NT2/D1 (cell line): ENCODE data around the gene SLC6A19.

Experiments
- DNase-seq: peaks from one replicate; pipeline ENCODE4 v3.0.0-alpha.2; 2011; ENCODE audit warnings: low read depth, low spot score
- H3K27me3 ChIP-seq: 2 replicates; pipeline ENCODE4 v1.6.0; 2011; ENCODE audit warnings: mild to moderate bottlenecking; ENCODE audit not compliant: insufficient read length, insufficient read depth
- H3K36me3 ChIP-seq: 2 replicates; pipeline ENCODE4 v1.6.1; 2011; ENCODE audit warnings: mild to moderate bottlenecking, low read length, mixed read lengths; ENCODE audit not compliant: insufficient read depth, insufficient read length
- H3K4me1 ChIP-seq: 2 replicates; pipeline ENCODE4 v1.5.1; 2011; ENCODE audit not compliant: insufficient read depth, insufficient read length
- H3K4me3 ChIP-seq: 2 replicates; pipeline ENCODE4 v1.5.1; 2011; ENCODE audit warnings: low read depth; ENCODE audit not compliant: insufficient read length
- H3K9ac ChIP-seq: 2 replicates; pipeline ENCODE4 v1.6.0; 2011; ENCODE audit warnings: low read depth; ENCODE audit not compliant: insufficient read length
- H3K9me3 ChIP-seq: 2 replicates; pipeline ENCODE4 v1.5.1; 2011; ENCODE audit warnings: mild to moderate bottlenecking, low read length; ENCODE audit not compliant: insufficient read depth
- SUZ12 ChIP-seq: IDR thresholded peaks from 2 replicates; pipeline ENCODE4 v1.6.1; 2011; ENCODE audit not compliant: insufficient read length, insufficient read depth; ENCODE audit errors: extremely low read depth
- YY1 ChIP-seq: IDR thresholded peaks from 2 replicates; pipeline ENCODE4 v1.6.1; 2011; ENCODE audit not compliant: insufficient read length, insufficient read depth
- ZNF274 ChIP-seq: IDR thresholded peaks from 2 replicates; pipeline ENCODE4 v1.6.1; 2011; ENCODE audit warnings: mild to moderate bottlenecking, low read depth, low read length

SLC6A19 gene

DNA sequence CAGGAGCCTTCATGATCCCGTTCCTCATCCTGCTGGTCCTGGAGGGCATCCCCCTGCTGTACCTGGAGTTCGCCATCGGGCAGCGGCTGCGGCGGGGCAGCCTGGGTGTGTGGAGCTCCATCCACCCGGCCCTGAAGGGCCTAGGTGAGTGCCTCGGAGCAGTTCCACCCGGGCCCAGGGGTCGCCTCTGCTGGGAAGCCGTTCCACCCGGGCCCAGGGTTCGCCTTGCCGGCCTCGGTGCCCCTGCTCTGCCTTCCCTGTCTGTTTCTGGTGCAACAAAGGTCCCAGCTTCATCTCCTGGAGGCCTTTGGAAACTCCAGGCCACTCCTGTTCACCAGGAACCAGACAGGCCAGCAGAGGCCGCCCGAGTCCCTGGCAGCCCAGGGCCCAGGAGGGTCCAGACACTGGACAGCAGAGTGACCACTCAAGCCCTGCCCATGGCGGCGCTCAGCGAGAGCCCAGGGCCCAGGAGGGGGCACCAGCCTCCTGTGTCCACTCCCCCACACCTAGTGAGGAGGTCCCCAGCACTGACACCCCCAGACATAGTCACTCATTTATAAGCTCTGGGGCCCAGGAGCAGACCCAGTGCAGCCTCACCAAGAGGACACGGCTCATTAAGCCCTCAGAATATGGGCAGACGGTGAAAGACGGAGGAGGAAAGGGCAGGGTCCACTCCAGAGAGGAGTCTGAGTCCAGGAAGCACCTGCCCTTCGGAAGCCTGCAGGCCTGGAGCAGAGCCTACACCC lies 7.5 kb downstream of the SLC6A19 start:
- no peaks in the 10 kb centered on the region for H3K36me3 ChIP-seq
- H3K27me3 ChIP-seq = no peaks in the 10 kb centered on the region
- H3K4me3 ChIP-seq = no peak overlapping the region
- H3K9me3 ChIP-seq = no peaks in the 10 kb centered on the region
- no peak for TF ChIP-seq YY1
- no peak for TF ChIP-seq ZNF274
- no peak for TF ChIP-seq SUZ12
- no peak for DNase-seq
- no peaks in the 10 kb centered on the region for H3K4me1 ChIP-seq
- H3K9ac ChIP-seq = no peak overlapping the region

DNA sequence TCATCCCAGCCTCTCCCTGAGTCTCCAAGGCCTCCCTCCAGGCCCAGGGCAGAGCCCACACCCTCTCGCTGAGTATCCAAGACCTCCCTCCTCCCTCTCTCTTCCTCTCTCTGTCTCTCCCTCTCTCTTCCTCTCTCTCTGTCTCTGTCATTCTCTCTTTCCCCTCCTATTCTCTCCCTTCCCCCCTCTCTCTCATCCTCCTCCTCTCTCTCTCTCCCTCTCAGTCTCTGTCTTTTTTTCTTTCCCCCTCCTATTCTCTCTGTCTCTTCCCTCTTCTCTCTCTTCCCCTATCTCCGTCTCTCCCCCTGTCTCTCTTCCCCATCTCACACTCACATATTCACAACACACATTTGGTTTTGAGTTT lies 8.1 kb downstream of the SLC6A19 start:
- H3K4me1 ChIP-seq = no peaks in the 10 kb centered on the region
- no peaks in the 10 kb centered on the region for H3K27me3 ChIP-seq
- H3K9ac ChIP-seq = no peak overlapping the region
- no peak for DNase-seq
- TF ChIP-seq YY1 (no peak), SUZ12 (no peak)
- no peak overlapping the region for H3K4me3 ChIP-seq
- no peaks in the 10 kb centered on the region for H3K9me3 ChIP-seq
- no peaks in the 10 kb centered on the region for H3K36me3 ChIP-seq

DNA sequence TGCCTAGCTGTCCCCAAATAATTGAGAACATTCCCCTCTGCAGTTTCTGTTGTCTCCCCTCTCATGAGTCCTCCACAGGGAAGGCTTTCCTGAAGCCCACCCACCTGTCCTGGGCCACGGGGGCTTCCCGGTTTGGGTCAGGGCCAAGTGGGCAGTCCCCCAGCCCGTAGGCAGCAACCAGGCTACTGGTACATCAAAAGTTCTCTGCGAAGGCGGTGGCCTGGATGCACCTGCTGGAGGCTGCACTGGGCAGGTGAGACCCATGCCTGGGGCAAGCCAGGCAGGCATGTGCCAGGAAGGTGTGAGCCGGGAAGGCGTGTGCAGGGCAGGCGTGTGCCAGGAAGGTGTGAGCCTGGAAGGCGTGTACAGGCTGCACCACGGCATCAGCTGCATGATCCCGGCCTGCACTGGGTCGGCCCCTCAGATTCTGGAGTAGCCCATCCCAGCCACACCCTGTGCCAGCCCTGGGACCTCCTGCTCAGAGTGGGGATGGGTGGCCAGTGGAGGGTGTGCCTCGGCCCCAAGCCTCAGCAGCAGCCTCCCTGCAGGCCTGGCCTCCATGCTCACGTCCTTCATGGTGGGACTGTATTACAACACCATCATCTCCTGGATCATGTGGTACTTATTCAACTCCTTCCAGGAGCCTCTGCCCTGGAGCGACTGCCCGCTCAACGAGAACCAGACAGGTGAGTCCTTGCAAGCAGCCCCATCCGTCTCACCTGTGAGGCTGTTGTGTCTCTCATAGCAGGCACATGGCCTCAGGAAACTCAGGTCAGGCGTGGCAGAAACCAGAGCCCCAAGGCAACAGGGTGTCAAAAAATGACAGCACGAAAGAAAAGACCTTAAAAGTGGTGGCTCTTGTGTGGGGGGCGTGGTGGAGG lies 8.7 kb downstream of the SLC6A19 start:
- TF ChIP-seq SUZ12 (no peak), YY1 (no peak), ZNF274 (no peak)
- Histone ChIP-seq H3K36me3 (no peaks in the 10 kb centered on the region), H3K4me3 (no peak overlapping the region), H3K9ac (no peak overlapping the region), H3K27me3 (no peaks in the 10 kb centered on the region), H3K9me3 (no peaks in the 10 kb centered on the region), H3K4me1 (no peaks in the 10 kb centered on the region)
- no peak for DNase-seq

DNA sequence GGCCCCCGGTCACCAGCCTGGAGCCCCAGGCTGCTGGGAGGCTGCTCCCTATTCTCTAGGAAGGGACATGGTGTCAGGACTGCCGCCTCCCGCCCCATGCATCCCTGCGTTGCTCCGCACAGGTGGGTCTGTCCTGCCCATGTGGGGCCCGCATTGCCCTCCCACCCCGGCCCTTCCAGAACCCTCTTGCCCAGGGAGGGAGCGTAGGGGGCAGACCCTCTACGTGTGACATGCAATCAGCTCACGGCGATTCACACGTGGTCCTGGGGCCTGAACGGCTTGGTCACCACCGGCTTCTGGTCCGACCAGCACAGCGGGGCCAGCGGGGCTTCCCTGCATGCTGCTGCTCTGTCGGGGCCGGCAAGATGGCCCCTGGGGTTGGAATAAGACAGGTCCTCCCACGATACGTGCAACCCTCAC lies 9.4 kb downstream of the SLC6A19 start:
- Histone ChIP-seq H3K4me3 (no peak overlapping the region), H3K9me3 (peaks cover 6% of the 10 kb centered on the region; the same call in 1 of the 2 replicates), H3K36me3 (no peaks in the 10 kb centered on the region), H3K4me1 (no peaks in the 10 kb centered on the region), H3K9ac (no peak overlapping the region), H3K27me3 (no peaks in the 10 kb centered on the region)
- TF ChIP-seq SUZ12 (no peak), YY1 (no peak), ZNF274 (no peak)
- DNase-seq = no peak

DNA sequence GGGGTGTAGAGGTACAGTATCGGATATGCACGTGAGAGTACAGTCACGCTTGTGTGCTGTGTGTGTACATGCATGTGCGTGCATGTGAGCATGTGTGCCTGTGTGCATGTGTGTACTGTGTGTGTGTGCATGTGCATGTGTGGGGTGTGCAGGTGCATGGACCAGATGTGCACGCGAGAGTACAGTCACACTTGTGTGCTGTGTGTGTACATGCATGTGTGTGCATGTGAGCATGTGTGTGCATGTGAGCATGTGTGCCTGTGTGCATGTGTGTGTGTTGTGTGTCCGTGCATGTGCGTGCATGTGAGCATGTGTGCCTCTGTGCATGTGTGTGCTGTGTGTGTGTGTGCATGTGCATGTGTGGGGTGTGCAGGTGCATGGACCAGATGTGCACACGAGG lies 10.3 kb downstream of the SLC6A19 start:
- Histone ChIP-seq H3K4me3 (no peak overlapping the region), H3K9me3 (peaks cover 7% of the 10 kb centered on the region; the same call in 1 of the 2 replicates), H3K27me3 (no peaks in the 10 kb centered on the region), H3K9ac (no peak overlapping the region), H3K4me1 (no peaks in the 10 kb centered on the region), H3K36me3 (no peaks in the 10 kb centered on the region)
- DNase-seq = no peak
- no peak for TF ChIP-seq YY1
- no peak for TF ChIP-seq SUZ12

DNA sequence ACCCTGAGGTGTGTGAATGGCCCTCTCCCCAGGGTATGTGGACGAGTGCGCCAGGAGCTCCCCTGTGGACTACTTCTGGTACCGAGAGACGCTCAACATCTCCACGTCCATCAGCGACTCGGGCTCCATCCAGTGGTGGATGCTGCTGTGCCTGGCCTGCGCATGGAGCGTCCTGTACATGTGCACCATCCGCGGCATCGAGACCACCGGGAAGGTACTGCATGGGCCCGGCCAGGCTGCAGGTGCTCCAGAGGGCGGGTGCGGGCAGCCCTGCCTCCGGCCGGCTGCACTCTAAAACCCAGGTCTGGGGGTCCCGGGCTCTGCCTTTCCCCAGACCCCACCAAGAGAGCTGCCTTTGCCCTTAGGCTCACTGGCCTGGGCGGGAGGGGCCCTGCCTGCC lies 10.9 kb downstream of the SLC6A19 start:
- Histone ChIP-seq H3K36me3 (no peaks in the 10 kb centered on the region), H3K9me3 (peaks cover 7% of the 10 kb centered on the region; the same call in 1 of the 2 replicates), H3K27me3 (no peaks in the 10 kb centered on the region), H3K4me1 (no peaks in the 10 kb centered on the region), H3K9ac (no peak overlapping the region), H3K4me3 (no peak overlapping the region)
- TF ChIP-seq ZNF274 (no peak), YY1 (no peak), SUZ12 (no peak)
- no peak for DNase-seq

DNA sequence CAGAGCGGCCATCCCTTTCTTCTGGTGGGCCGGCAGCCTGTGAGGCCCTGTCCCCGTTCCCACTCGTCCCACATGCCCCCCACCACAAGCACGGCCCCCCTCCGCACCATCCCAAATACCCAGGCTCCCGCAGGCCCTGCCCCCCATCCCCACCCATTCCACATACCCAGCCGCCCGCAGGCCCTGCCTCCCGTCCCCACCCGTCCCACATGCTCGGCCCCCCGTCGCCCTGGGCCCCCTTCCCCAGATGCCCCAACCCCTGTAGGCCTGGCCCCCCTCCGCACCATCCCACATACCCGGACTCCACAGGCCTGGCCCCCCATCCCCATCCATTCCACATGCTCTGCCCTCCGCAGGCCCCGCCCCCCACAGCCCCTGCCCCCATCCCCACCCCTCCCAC lies 11.5 kb downstream of the SLC6A19 start:
- H3K4me1 ChIP-seq = no peaks in the 10 kb centered on the region
- no peak overlapping the region for H3K9ac ChIP-seq
- TF ChIP-seq ZNF274 = no peak
- no peak for TF ChIP-seq YY1
- TF ChIP-seq SUZ12 = no peak
- H3K4me3 ChIP-seq = no peak overlapping the region
- H3K9me3 ChIP-seq = peaks cover 7% of the 10 kb centered on the region; the same call in 1 of the 2 replicates
- H3K36me3 ChIP-seq = no peaks in the 10 kb centered on the region
- H3K27me3 ChIP-seq = no peaks in the 10 kb centered on the region
- DNase-seq = no peak
